HFFc6 (cell line): ENCODE results near the gene CPED1. TPM values are rescaled to one million over a fixed set of nuclear protein-coding genes. Genes with fewer than 3 reads are reported as not detected.
A peak's percentile ranks its signal among the peaks of the same experiment; 100 is the strongest.

Experiments
- DNase-seq: peaks from one replicate; pipeline ENCODE4 v3.0.0-alpha.2; 2018
- H3K27ac Mint-ChIP-seq: 2 replicates; pipeline ENCODE4 v1.8.0; 2020; ENCODE audit warnings: mild to moderate bottlenecking, mixed read lengths
- H3K27me3 Mint-ChIP-seq: 2 replicates; pipeline ENCODE4 v1.8.0; 2021; ENCODE audit warnings: mild to moderate bottlenecking, moderate library complexity, mixed read lengths; ENCODE audit not compliant: insufficient read depth
- H3K36me3 Mint-ChIP-seq: 2 replicates; pipeline ENCODE4 v1.8.0; 2021; ENCODE audit warnings: low read depth, mixed read lengths
- H3K4me1 Mint-ChIP-seq: 2 replicates; pipeline ENCODE4 v1.8.0; 2020; ENCODE audit warnings: low read depth, mixed read lengths
- H3K4me3 Mint-ChIP-seq: 2 replicates; pipeline ENCODE4 v1.8.0; 2020; ENCODE audit warnings: mild to moderate bottlenecking, moderate library complexity, mixed read lengths
- H3K9me3 Mint-ChIP-seq: 2 replicates; pipeline ENCODE4 v1.8.0; 2020; ENCODE audit warnings: mild to moderate bottlenecking, mixed read lengths
- total RNA-seq, 6 experiments: library from RNA; stranded (reverse); fragmentation: NEBNext Ultra II Directional; extraction: Animal tissue kit (Norgen Biotek cat#: 25700); gene quantifications; 2 replicates in 1 of 6; 3 replicates in 5 of 6; pipeline ENCODE4 v1.2.3, GENCODE V29; 2021
- TF ChIP-seq, protein P1 (sequence below): fragments of 200-600 bp; sonication (generic); IDR thresholded peaks from 2 replicates; pipeline ENCODE4 v1.5.0; 2021; ENCODE audit warnings: antibody characterized with exemption, mild to moderate bottlenecking

CPED1 gene
- total RNA-seq, 6 experiments from 2014 or later, result 85.0 to 112 (median 95.9) TPM

DNA sequence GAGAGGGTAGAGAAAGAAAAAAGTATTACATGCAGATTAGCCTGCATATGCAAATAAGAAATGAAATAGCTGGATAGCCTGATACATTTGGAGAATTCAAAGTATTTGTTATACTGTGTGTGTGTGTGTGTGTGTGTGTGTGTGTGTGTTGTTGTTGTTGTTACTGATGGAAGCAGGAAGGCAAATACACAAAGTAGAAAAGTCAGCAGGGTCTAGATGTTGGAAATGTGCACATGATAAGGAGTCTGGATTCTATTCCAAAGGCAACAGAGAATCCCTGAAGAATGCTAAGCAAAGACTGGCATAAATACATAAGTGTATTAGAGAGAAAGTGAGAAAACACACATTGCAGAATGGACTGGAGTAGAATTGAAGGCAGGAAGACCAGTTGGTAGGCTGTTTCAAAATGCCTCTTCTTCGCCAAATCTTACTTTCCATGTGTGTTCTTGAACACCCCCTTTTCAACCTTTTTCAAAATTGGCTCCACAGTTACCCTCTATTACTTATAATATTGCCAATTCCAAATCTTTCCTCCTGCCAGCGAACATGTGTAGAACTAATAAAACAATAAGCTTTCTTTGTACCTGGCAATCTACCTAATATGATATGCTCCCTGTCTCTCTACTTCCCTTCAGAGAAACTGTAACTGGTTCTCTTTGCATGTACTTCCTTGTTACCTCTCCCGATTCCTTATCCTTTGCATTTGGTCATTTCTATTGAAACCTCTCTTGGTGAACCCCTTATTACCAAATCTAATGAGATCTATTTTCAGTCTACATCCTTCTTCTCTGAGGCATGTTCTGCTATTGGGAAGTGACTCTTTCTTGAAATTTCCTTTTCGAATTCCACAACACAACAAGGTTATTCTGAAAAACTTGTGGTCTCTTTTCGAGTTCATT, 6.2 kb downstream of the CPED1 start:
- H3K36me3 Mint-ChIP-seq, result peaks cover 50% of the 10 kb centered on the region
- no peaks in the 10 kb centered on the region for H3K9me3 Mint-ChIP-seq
- peak overlapping the region; percentile 92 for H3K4me3 Mint-ChIP-seq
- peak overlapping the region; percentile 40 for H3K27ac Mint-ChIP-seq
- H3K4me1 Mint-ChIP-seq, result peaks cover 72% of the 10 kb centered on the region
- TF ChIP-seq, protein P1, sequence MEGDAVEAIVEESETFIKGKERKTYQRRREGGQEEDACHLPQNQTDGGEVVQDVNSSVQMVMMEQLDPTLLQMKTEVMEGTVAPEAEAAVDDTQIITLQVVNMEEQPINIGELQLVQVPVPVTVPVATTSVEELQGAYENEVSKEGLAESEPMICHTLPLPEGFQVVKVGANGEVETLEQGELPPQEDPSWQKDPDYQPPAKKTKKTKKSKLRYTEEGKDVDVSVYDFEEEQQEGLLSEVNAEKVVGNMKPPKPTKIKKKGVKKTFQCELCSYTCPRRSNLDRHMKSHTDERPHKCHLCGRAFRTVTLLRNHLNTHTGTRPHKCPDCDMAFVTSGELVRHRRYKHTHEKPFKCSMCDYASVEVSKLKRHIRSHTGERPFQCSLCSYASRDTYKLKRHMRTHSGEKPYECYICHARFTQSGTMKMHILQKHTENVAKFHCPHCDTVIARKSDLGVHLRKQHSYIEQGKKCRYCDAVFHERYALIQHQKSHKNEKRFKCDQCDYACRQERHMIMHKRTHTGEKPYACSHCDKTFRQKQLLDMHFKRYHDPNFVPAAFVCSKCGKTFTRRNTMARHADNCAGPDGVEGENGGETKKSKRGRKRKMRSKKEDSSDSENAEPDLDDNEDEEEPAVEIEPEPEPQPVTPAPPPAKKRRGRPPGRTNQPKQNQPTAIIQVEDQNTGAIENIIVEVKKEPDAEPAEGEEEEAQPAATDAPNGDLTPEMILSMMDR, result no peak
- no peaks in the 10 kb centered on the region; the same call in 1 of the 2 replicates for H3K27me3 Mint-ChIP-seq
- no peak for DNase-seq

GRCh38 chr7:120995654-120996053, 7.1 kb downstream of the CPED1 start:
- Mint-ChIP-seq H3K9me3 (no peaks in the 10 kb centered on the region), H3K27me3 (no peaks in the 10 kb centered on the region; the same call in 1 of the 2 replicates), H3K36me3 (peaks cover 49% of the 10 kb centered on the region), H3K27ac (peak overlapping the region; percentile 20; the same call in 1 of the 2 replicates), H3K4me1 (peaks cover 81% of the 10 kb centered on the region), H3K4me3 (peak overlapping the region; percentile 40)
- TF ChIP-seq, protein P1, result no peak
- DNase-seq, result no peak

DNA sequence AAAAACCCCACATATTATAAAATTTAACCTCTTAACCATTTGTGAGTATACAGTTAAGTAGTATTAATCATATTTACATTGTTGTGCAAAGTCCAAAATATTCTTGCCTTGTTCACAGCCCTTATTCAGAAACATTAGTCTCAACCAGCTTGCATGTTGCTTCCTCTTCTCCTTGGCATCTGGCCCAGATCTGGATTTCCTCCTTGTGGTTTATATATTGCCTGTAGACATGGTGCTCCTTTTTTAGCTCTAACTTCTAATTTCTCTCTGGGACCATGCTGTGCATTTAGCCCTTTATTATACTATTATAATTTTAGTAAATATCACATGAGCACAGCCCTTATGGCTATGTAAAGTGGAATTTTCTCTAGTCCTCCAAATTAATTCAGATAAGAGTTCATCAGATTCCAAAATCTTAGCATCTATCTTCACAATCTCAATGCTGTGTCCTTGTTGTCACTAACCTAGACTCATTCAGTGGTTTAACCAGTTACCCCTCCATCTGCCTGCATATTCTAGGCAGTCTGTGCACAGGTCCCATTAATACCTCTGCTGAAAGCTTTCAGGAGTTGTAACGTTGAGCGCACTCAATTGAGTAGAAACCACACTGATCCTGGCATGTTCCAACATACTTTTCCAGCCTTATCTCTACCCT, 7.9 kb downstream of the CPED1 start:
- Mint-ChIP-seq H3K9me3 (no peaks in the 10 kb centered on the region), H3K4me1 (peaks cover 89% of the 10 kb centered on the region), H3K27ac (peak overlapping the region; percentile 48), H3K36me3 (peaks cover 54% of the 10 kb centered on the region), H3K4me3 (peak overlapping the region; percentile 48; the same call in 1 of the 2 replicates), H3K27me3 (no peaks in the 10 kb centered on the region; the same call in 1 of the 2 replicates)
- TF ChIP-seq, protein P1, result no peak
- DNase-seq, result peak; percentile 90

DNA sequence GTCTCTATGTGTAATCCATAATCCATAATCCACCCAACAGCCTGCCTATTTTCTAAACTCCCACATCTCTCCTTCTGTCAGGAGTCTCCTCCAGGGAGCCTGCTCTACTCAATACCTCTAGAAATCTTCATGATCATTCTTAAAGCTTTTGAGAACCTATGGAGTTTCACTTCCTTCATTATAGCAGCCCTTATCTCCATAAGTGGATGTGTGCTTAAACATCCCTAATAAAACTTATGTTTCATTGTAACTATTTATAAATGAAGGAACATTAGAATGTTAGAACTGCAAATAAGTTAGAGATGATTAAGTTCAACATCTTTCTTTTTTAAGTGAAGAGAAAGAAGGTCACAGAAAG, 8.5 kb downstream of the CPED1 start:
- Mint-ChIP-seq H3K36me3 (peaks cover 56% of the 10 kb centered on the region), H3K9me3 (no peaks in the 10 kb centered on the region), H3K27ac (peak overlapping the region; percentile 48), H3K4me1 (peaks cover 94% of the 10 kb centered on the region), H3K27me3 (no peaks in the 10 kb centered on the region; the same call in 1 of the 2 replicates), H3K4me3 (peak overlapping the region; percentile 48; the same call in 1 of the 2 replicates)
- TF ChIP-seq, protein P1, result no peak
- no peak for DNase-seq

DNA sequence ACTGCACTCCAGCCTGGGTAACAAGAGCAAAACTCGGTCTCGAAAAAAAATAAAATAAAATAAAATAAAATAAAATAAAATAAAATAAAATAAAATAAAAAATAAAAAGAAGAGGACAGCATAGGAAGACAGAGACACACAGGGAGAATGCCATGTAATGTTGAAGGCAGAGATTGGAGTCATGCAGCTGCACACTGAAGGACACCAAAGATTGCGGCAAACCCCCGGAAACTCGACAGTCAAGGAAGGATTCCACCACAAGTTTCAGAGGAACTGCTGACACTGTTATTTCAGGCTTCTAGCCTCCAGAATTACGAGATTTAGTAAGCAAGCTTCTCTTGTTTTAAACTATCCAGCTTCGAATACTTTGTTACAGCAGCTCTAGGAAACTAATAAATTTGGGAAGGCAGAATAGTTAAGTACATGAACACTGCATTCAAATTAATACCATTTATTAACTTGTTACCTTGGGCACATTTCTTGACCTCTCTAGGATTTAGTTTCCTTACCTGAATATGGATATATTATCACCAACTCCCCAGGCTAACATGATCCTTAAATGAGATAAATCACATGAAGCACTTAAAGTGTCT, 9.5 kb downstream of the CPED1 start:
- TF ChIP-seq, protein P1, result no peak
- Mint-ChIP-seq H3K27ac (peak overlapping the region; percentile 79; the same call in 1 of the 2 replicates), H3K4me3 (no peak overlapping the region), H3K9me3 (no peaks in the 10 kb centered on the region), H3K36me3 (peaks cover 53% of the 10 kb centered on the region), H3K4me1 (peaks cover 95% of the 10 kb centered on the region), H3K27me3 (no peaks in the 10 kb centered on the region; the same call in 1 of the 2 replicates)
- DNase-seq, result no peak
